Measurements from ENCODE around the gene KHDC4.

Gene KHDC4

DNA sequence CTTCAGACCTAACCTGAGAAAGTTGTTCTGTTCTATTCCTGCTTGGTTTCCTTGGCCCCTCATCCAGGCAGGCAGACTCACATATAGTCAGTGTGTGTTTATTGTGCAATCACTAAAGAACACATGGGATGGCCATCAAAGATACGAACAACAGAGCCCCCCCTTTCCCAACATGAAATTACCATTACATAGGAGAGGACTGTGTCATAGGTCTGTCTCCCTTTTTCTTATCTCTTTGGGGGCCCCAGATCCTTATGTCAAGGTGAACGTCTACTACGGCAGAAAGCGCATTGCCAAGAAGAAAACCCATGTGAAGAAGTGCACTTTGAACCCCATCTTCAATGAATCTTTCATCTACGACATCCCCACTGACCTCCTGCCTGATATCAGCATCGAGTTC is 53.3 kb downstream of the KHDC4 start (continued):
- no peak for TF ChIP-seq TSHZ2 (CRISPR knock-in tag; IDR thresholded peaks at IDR 0.05)
- no peak for TF ChIP-seq TOX (CRISPR knock-in tag; IDR thresholded peaks at IDR 0.05; ENCODE audit: borderline replicate concordance)
- no peak for TF ChIP-seq GLIS3 (CRISPR knock-in tag; IDR thresholded peaks at IDR 0.05)
- TF ChIP-seq ZFP3 (CRISPR knock-in tag; IDR thresholded peaks at IDR 0.05): no peak

DNA sequence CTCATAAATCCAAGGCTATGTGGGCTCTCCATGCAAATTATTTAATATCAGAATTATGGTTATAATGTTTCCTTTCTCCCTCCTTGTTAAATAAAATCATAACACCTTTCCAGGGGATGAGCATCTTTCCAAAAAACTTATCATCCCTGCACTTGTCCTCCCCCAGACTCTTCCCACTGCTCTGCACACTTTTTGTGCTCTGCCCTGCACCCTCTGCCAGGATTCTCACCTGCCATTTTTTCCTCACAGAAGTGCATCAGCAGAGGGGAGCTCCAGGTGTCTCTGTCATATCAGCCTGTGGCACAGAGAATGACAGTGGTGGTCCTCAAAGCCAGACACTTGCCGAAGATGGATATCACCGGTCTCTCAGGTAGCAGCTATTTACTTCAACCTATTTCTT is 54.0 kb downstream of the KHDC4 start:
- TF ChIP-seq ZNF8 (CRISPR knock-in tag; IDR thresholded peaks at IDR 0.05) (no peak), PPARA (CRISPR knock-in tag; IDR thresholded peaks at IDR 0.05; ENCODE audit: borderline replicate concordance) (no peak), ISL1 (CRISPR knock-in tag; IDR thresholded peaks at IDR 0.05) (no peak), ARNTL (CRISPR knock-in tag; IDR thresholded peaks at IDR 0.05; ENCODE audit: borderline replicate concordance, low read depth) (no peak), BACH2 (CRISPR knock-in tag; IDR thresholded peaks at IDR 0.05; ENCODE audit: borderline replicate concordance) (no peak), ESRRG (CRISPR knock-in tag; IDR thresholded peaks at IDR 0.05) (no peak), ZC3H10 (CRISPR knock-in tag; IDR thresholded peaks at IDR 0.05) (no peak), OSR1 (CRISPR knock-in tag; IDR thresholded peaks at IDR 0.05) (no peak), PATZ1 (CRISPR knock-in tag; IDR thresholded peaks at IDR 0.05; ENCODE audit: borderline replicate concordance) (no peak), ZNF565 (CRISPR knock-in tag; conservative IDR thresholded peaks at IDR 0.05; ENCODE audit: low read depth) (no peak), RARB (CRISPR knock-in tag; IDR thresholded peaks at IDR 0.05) (no peak), CSRNP3 (CRISPR knock-in tag; IDR thresholded peaks at IDR 0.05) (no peak), GLIS3 (CRISPR knock-in tag; IDR thresholded peaks at IDR 0.05) (no peak), ZNF70 (CRISPR knock-in tag; IDR thresholded peaks at IDR 0.05) (no peak), CSDC2 (CRISPR knock-in tag; IDR thresholded peaks at IDR 0.05) (no peak), ZFP3 (CRISPR knock-in tag; IDR thresholded peaks at IDR 0.05) (no peak)

GRCh38 chr1:155877945-155878344 is 56.3 kb downstream of the KHDC4 start:
- no peak for ATAC-seq
- TF ChIP-seq, protein P1, sequence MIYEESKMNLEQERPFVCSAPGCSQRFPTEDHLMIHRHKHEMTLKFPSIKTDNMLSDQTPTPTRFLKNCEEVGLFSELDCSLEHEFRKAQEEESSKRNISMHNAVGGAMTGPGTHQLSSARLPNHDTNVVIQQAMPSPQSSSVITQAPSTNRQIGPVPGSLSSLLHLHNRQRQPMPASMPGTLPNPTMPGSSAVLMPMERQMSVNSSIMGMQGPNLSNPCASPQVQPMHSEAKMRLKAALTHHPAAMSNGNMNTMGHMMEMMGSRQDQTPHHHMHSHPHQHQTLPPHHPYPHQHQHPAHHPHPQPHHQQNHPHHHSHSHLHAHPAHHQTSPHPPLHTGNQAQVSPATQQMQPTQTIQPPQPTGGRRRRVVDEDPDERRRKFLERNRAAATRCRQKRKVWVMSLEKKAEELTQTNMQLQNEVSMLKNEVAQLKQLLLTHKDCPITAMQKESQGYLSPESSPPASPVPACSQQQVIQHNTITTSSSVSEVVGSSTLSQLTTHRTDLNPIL (CRISPR knock-in tag; IDR thresholded peaks at IDR 0.05; ENCODE audit: low read depth): no peak
- TF ChIP-seq ARNTL (CRISPR knock-in tag; IDR thresholded peaks at IDR 0.05; ENCODE audit: borderline replicate concordance, low read depth): no peak
- no peak for TF ChIP-seq TOX (CRISPR knock-in tag; IDR thresholded peaks at IDR 0.05; ENCODE audit: borderline replicate concordance)
- no peak for TF ChIP-seq TSHZ2 (CRISPR knock-in tag; IDR thresholded peaks at IDR 0.05)
- TF ChIP-seq RARB (CRISPR knock-in tag; IDR thresholded peaks at IDR 0.05): no peak
- no peak for TF ChIP-seq ZNF565 (CRISPR knock-in tag; conservative IDR thresholded peaks at IDR 0.05; ENCODE audit: low read depth)
- TF ChIP-seq ZNF8 (CRISPR knock-in tag; IDR thresholded peaks at IDR 0.05): no peak
- TF ChIP-seq ZFP30 (CRISPR knock-in tag; IDR thresholded peaks at IDR 0.05): no peak
- TF ChIP-seq CSRNP3 (CRISPR knock-in tag; IDR thresholded peaks at IDR 0.05): no peak
- no peak for TF ChIP-seq GLIS3 (CRISPR knock-in tag; IDR thresholded peaks at IDR 0.05)
- no peak for TF ChIP-seq BACH2 (CRISPR knock-in tag; IDR thresholded peaks at IDR 0.05; ENCODE audit: borderline replicate concordance)
- no peak for TF ChIP-seq ESRRG (CRISPR knock-in tag; IDR thresholded peaks at IDR 0.05)
- TF ChIP-seq TCF4 (CRISPR knock-in tag; IDR thresholded peaks at IDR 0.05; ENCODE audit: borderline replicate concordance): no peak
- TF ChIP-seq PPARA (CRISPR knock-in tag; IDR thresholded peaks at IDR 0.05; ENCODE audit: borderline replicate concordance): no peak
- TF ChIP-seq ZC3H10 (CRISPR knock-in tag; IDR thresholded peaks at IDR 0.05): no peak

More for the DNA sequence above, 54.0 kb downstream of the KHDC4 start:
- ATAC-seq: no peak

All from SK-N-SH treated with all-trans-retinoic acid at 6 μM for 48 hours (cell line).